Stimulated activated CD8-positive, alpha-beta memory T cell treated with anti-CD3 and anti-CD28 coated beads, Interleukin-4, amount 100 ng/mL, for 24 hours (primary cell): ENCODE data around the gene NFIA.

Source experiments
- DNase-seq: peaks from one replicate; pipeline ENCODE4 v3.0.0-alpha.2; 2020; ENCODE audit warnings: low read depth

The NFIA gene

GRCh38 chr1:61152469-61153105, 70.2 kb downstream of the NFIA start:
- DNase-seq = no peak

DNA sequence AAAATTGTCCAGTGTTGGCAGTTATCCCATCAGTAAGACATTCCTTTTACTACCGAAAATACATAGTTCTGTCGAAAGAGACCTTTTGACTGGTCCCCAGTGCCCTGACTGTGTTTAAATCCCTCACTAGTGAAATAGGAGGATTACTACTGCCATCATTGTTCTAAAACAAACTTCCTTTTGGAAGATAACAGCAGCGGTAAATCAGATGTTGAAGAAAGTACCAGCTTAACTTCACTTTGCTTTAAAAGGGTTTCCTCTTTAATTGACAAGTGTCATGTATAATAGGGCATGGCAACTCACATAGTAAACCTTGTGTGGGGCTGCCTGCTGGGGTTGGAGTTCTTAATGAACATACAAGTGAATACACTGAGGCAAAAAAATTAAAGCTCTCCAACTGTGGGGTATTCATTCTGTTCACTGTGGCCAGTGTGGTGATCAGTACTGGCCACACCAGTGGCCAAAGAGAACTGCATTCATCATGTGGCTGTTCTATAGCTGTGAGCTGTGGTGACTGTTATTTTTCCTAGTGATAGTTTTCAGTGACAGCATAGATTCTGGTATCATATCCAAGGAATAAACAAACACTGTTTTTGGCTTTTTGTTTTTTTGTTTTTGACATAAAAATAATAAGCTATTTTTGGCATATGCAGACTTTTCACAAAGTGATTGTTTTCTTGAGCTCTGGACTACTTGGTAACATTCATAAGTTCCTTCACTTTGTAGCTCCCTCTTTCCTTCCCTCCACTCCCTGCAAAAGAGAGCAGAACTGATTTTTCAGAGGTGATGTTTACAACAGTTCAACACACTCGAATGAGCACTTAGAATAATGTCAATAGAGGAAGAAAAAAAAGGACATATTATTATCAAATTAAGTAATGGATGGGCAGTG, 74.5 kb downstream of the NFIA start:
- DNase-seq = no peak

- no peak for DNase-seq
These were observed 75.2 kb downstream of the NFIA start for GRCh38 chr1:61157468-61157987.

DNA sequence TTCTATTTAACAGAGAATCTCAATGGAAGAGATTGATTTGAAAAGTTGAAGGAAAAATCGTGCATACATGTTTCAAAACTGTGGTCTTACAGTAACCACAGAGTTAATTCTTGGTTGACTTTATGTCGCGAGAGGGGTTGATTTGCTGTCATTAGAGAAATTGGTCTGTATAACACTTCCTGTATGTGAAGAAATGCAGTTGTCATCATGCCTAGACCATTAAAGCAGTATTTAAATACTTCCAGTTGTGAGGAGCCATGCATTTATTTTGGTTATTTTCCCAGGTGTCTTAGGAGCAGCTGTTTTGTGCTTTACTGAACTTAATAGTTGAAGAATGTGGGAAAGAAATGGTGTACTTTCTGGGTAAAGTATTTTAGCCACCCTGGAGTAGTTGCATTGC, 76.2 kb downstream of the NFIA start:
- DNase-seq = no peak

- DNase-seq = no peak
These were observed 78.2 kb downstream of the NFIA start for GRCh38 chr1:61160526-61160925.

GRCh38 chr1:61162520-61163258, 80.3 kb downstream of the NFIA start:
- no peak for DNase-seq

DNA sequence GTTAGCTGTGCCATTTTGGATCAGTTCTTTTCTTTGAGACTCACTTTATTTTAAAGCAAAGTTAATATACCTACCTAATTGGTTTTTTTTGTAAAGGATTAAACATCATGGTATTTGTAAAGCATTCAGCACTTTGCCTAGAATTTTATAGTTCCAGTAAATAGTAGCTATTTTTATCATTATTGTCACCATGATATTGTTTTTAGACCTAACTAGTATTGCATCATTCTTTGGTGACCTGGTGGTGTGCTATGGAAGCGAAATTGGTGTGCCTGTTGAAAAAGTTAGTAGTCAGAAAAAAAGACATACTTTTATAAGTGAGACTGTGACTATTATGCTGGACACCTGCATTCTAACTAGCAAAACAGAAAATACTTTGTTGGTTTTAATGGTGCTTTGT, 81.0 kb downstream of the NFIA start:
- DNase-seq = no peak

- DNase-seq = no peak
These were observed 83.0 kb downstream of the NFIA start for GRCh38 chr1:61165402-61165801.

DNA sequence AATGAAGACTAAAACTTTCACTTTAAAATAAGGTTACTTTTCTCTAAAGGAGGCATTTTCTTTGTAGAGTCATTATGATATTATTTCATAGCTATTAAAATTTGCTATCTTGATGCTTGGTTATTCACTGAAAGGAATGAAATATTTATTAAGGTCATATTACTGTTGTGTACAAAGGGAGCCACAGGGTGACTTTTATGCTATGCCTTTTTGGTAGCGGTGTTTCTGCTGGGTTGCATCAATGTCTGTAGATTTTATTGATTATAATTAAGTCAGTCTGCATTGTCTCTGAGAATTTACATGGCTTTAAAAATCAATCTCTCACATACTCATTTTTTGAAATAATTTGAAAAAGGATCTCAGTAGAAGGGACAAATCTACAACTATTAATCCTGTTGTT, 84.9 kb downstream of the NFIA start:
- no peak for DNase-seq

DNA sequence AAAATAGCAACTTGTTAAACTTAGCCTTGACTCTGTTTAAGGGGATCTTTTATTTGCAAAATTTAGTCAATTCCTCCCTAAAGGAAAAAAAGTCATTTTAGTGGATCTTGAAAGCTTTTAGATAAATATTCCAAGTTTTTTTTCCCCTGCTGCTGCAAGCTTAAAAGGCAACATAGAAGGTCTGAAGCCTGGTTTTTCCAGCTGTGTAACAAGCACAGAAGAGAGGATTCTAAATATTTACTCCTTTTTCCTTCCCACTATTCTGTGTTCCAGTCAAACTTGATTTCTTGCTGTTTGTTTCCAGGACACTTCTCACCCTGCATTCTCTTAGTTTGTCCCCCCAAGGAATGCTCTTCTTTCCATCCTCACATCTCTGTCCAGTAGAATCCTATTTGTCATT, 86.7 kb downstream of the NFIA start:
- DNase-seq = no peak

GRCh38 chr1:61169634-61170033, 87.3 kb downstream of the NFIA start:
- no peak for DNase-seq

GRCh38 chr1:61170328-61171238, 88.2 kb downstream of the NFIA start:
- DNase-seq = no peak

GRCh38 chr1:61171346-61171745, 89.0 kb downstream of the NFIA start:
- no peak for DNase-seq

GRCh38 chr1:61171974-61172373, 89.6 kb downstream of the NFIA start:
- no peak for DNase-seq

GRCh38 chr1:61173118-61173517, 90.8 kb downstream of the NFIA start:
- no peak for DNase-seq

GRCh38 chr1:61174060-61174795, 91.9 kb downstream of the NFIA start:
- DNase-seq = no peak

DNA sequence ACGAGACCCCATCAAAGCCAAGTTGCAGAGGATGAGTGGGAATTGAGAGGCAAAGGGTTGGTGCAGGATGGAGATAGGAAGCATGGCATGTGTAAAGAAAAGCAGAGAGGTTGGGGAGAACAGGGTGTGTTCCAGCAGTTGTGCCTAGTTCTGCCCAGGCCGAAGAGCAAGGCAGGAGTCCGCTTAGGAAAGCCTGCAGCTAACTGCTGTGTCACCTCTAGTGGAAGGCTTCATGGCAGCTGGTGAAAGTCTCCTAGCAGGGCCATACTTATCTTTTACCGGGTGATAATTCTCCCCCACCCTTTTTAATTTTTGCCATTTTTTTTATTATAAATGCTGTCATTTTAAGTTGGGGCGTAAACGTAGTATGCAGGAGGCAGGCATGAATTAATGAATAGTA, 93.6 kb downstream of the NFIA start:
- DNase-seq = no peak

GRCh38 chr1:61181067-61182038, 99.0 kb downstream of the NFIA start:
- no peak for DNase-seq

- DNase-seq = no peak
These were observed 99.7 kb downstream of the NFIA start for GRCh38 chr1:61182049-61182448.

DNA sequence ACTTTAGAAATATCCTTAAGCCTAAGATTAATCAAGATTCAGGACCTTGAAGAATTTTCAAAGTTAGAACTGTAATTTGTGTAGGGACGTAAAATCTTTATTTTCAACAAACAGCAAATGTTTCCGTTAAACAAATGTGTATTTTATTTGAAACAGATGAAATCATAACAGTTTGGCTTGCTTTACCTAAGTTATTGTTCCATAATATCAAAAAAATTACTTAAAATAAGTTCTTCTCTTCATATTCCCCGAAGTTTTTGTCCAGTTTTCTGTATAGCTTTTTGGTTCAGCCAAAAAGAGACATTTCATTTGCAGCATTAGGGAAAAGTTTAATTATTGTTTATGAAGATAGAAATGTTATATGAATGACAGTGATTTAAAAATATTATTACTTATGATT, 100.1 kb downstream of the NFIA start:
- no peak for DNase-seq
